WTC11 (cell line): ENCODE measurements around the gene SRSF2. TPM values are rescaled to one million over a fixed set of nuclear protein-coding genes. Genes with fewer than 3 reads are reported as not detected.

Experiments
- ATAC-seq: fragments of 200-7000 bp; cut with Tn5 transposase; 2 replicates; pipeline ENCODE4 v1.10.0; 2021; ENCODE audit warnings: mild to moderate bottlenecking, moderate library complexity
- CTCF ChIA-PET: fragments of 300-600 bp; sonication (Branson Sonifier 250); formaldehyde crosslinking; loops from one replicate; lab custom pipeline; 2021; ENCODE audit warnings: antibody characterized with exemption; lab: Charles Lee
- POLR2A ChIA-PET: fragments of 350-600 bp; sonication (Branson Sonifier 250); formaldehyde crosslinking; loops from one replicate; lab custom pipeline; 2021; ENCODE audit warnings: antibody characterized with exemption; lab: Charles Lee
- DNase-seq: peaks from one replicate; pipeline ENCODE4 v3.0.0; 2021; ENCODE audit warnings: low spot score
- H3K27ac Mint-ChIP-seq: 2 replicates; pipeline ENCODE4 v1.8.0; 2021; ENCODE audit warnings: mixed read lengths
- H3K27me3 Mint-ChIP-seq: 2 replicates; pipeline ENCODE4 v1.8.0; 2021; ENCODE audit warnings: low read depth, mild to moderate bottlenecking, moderate library complexity, mixed read lengths
- H3K36me3 Mint-ChIP-seq: 2 replicates; pipeline ENCODE4 v1.8.0; 2021; ENCODE audit warnings: mixed read lengths
- H3K4me1 Mint-ChIP-seq: 2 replicates; pipeline ENCODE4 v1.8.0; 2022; ENCODE audit warnings: mixed read lengths
- H3K4me3 Mint-ChIP-seq: 2 replicates; pipeline ENCODE4 v1.8.0; 2021; ENCODE audit warnings: mild to moderate bottlenecking, moderate library complexity, mixed read lengths
- H3K9me3 Mint-ChIP-seq: 2 replicates; pipeline ENCODE4 v1.8.0; 2021; ENCODE audit warnings: mixed read lengths
- ATF2 ChIP-seq: sonication (generic); formaldehyde crosslinking; IDR thresholded peaks from 2 replicates; pipeline ENCODE4 v1.8.1; 2022; ENCODE audit warnings: low read depth, missing genetic modification reagents, borderline replicate concordance
- CREB1 ChIP-seq: sonication (generic); formaldehyde crosslinking; IDR thresholded peaks from 2 replicates; pipeline ENCODE4 v1.8.0; 2023; ENCODE audit warnings: mild to moderate bottlenecking, missing genetic modification reagents
- CREM ChIP-seq: sonication (generic); formaldehyde crosslinking; IDR thresholded peaks from 2 replicates; pipeline ENCODE4 v1.8.1; 2022; ENCODE audit warnings: mild to moderate bottlenecking, missing genetic modification reagents, moderate library complexity
- EMX1 ChIP-seq: fragments of 250-450 bp; sonication (Bioruptor Pico); IDR thresholded peaks from 2 replicates; pipeline ENCODE4 v1.8.0; 2021; ENCODE audit warnings: mild to moderate bottlenecking
- ESRRA ChIP-seq: sonication (generic); formaldehyde crosslinking; IDR thresholded peaks from 2 replicates; pipeline ENCODE4 v1.8.1; 2022; ENCODE audit warnings: mild to moderate bottlenecking, missing genetic modification reagents, borderline replicate concordance
- ETV6 ChIP-seq: sonication (generic); formaldehyde crosslinking; IDR thresholded peaks from 2 replicates; pipeline ENCODE4 v1.8.1; 2022; ENCODE audit warnings: mild to moderate bottlenecking, missing genetic modification reagents
- FOXJ3 ChIP-seq: sonication (generic); formaldehyde crosslinking; IDR thresholded peaks from 2 replicates; pipeline ENCODE4 v1.9.0; 2021; ENCODE audit warnings: missing genetic modification reagents, mild to moderate bottlenecking, borderline replicate concordance
- JUN ChIP-seq: sonication (generic); formaldehyde crosslinking; IDR thresholded peaks from 2 replicates; pipeline ENCODE4 v1.8.0; 2023; ENCODE audit warnings: mild to moderate bottlenecking, missing genetic modification reagents
- MXD4 ChIP-seq: fragments of 250-450 bp; sonication (Bioruptor Pico); IDR thresholded peaks from 2 replicates; pipeline ENCODE4 v1.8.0; 2021; ENCODE audit warnings: mild to moderate bottlenecking, moderate library complexity, borderline replicate concordance
- OVOL2 ChIP-seq: fragments of 250-450 bp; sonication (Bioruptor Pico); IDR thresholded peaks from 2 replicates; pipeline ENCODE4 v1.9.0; 2021; ENCODE audit warnings: mild to moderate bottlenecking, borderline replicate concordance
- PRRX2 ChIP-seq: fragments of 250-450 bp; sonication (Bioruptor Pico); IDR thresholded peaks from 2 replicates; pipeline ENCODE4 v1.8.0; 2021; ENCODE audit warnings: mild to moderate bottlenecking
- RORB ChIP-seq: fragments of 250-450 bp; sonication (Bioruptor Pico); IDR thresholded peaks from 2 replicates; pipeline ENCODE4 v1.9.0; 2021; ENCODE audit warnings: mild to moderate bottlenecking
- TEAD4 ChIP-seq: sonication (generic); formaldehyde crosslinking; IDR thresholded peaks from 2 replicates; pipeline ENCODE4 v1.8.0; 2022; ENCODE audit warnings: mild to moderate bottlenecking, missing genetic modification reagents
- ZNF232 ChIP-seq: sonication (generic); formaldehyde crosslinking; IDR thresholded peaks from 2 replicates; pipeline ENCODE4 v1.8.0; 2022; ENCODE audit warnings: mild to moderate bottlenecking, missing genetic modification reagents
- ZNF317 ChIP-seq: sonication (generic); formaldehyde crosslinking; IDR thresholded peaks from 2 replicates; pipeline ENCODE4 v1.8.1; 2023; ENCODE audit warnings: low read depth, mild to moderate bottlenecking, moderate library complexity, missing genetic modification reagents, borderline replicate concordance
- ZNF425 ChIP-seq: fragments of 250-450 bp; sonication (Bioruptor Pico); conservative IDR thresholded peaks from 2 replicates; pipeline ENCODE4 v1.9.0; 2021; ENCODE audit warnings: mild to moderate bottlenecking
- ZNF532 ChIP-seq: fragments of 250-450 bp; sonication (Bioruptor Pico); IDR thresholded peaks from 2 replicates; pipeline ENCODE4 v1.9.0; 2021; ENCODE audit warnings: mild to moderate bottlenecking, borderline replicate concordance
- ZNF671 ChIP-seq: fragments of 250-450 bp; sonication (Bioruptor Pico); IDR thresholded peaks from 2 replicates; pipeline ENCODE4 v1.8.0; 2021; ENCODE audit warnings: mild to moderate bottlenecking
- total RNA-seq: library from RNA; stranded (reverse); gene quantifications from 3 replicates; pipeline ENCODE4 v1.2.3, GENCODE V29; 2021
- TF ChIP-seq, protein P1 (sequence below): fragments of 250-450 bp; sonication (Bioruptor Pico); IDR thresholded peaks from 2 replicates; pipeline ENCODE4 v1.9.0; 2021; ENCODE audit warnings: mild to moderate bottlenecking
- TF ChIP-seq, protein P2 (sequence below): fragments of 200-600 bp; IDR thresholded peaks from 2 replicates; pipeline ENCODE4 v1.8.0; 2022; ENCODE audit warnings: antibody characterized with exemption
- TF ChIP-seq, protein P3 (sequence below): sonication (generic); formaldehyde crosslinking; IDR thresholded peaks from 2 replicates; pipeline ENCODE4 v1.8.1; 2022; ENCODE audit warnings: mild to moderate bottlenecking, missing genetic modification reagents, moderate library complexity, borderline replicate concordance
- TF ChIP-seq, protein P4 (sequence below): sonication (generic); formaldehyde crosslinking; IDR thresholded peaks from 2 replicates; pipeline ENCODE4 v1.8.0; 2022; ENCODE audit warnings: mild to moderate bottlenecking, missing genetic modification reagents

SRSF2 gene
- total RNA-seq, 1 experiment from 2014 or later, result 355 TPM

DNA sequence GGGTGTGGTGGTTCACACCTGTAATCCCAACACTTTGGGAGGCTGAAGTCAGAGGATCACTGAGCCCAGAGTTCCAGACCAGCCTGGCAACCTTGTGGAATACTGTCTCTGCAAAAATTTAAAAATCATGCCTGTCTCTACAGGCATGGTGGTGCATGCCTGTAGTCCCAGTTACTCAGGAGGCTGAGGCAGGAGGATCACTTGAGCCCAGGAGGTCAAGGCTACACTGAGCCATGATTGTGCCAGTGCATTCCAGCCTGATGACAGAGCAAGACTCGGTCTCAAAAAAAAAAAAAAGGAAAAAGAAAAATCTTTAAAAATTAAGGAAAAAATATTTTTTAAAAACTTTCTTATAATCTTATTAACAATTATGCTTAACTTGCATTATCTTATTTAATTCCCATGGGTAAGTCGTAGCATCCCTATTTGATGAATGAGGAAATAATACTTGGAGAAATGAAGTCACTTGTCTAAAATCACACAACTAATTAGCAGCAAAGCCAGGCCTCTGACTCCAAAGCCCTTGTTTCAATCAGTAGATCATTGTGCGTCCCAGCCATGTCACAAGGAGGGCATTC is 14.4 kb upstream of the SRSF2 start (continued):
- TF ChIP-seq ETV6 (CRISPR knock-in tag) (no peak), JUN (CRISPR knock-in tag) (no peak), MXD4 (CRISPR knock-in tag) (no peak), ZNF317 (CRISPR knock-in tag) (no peak)
- TF ChIP-seq, protein P1, sequence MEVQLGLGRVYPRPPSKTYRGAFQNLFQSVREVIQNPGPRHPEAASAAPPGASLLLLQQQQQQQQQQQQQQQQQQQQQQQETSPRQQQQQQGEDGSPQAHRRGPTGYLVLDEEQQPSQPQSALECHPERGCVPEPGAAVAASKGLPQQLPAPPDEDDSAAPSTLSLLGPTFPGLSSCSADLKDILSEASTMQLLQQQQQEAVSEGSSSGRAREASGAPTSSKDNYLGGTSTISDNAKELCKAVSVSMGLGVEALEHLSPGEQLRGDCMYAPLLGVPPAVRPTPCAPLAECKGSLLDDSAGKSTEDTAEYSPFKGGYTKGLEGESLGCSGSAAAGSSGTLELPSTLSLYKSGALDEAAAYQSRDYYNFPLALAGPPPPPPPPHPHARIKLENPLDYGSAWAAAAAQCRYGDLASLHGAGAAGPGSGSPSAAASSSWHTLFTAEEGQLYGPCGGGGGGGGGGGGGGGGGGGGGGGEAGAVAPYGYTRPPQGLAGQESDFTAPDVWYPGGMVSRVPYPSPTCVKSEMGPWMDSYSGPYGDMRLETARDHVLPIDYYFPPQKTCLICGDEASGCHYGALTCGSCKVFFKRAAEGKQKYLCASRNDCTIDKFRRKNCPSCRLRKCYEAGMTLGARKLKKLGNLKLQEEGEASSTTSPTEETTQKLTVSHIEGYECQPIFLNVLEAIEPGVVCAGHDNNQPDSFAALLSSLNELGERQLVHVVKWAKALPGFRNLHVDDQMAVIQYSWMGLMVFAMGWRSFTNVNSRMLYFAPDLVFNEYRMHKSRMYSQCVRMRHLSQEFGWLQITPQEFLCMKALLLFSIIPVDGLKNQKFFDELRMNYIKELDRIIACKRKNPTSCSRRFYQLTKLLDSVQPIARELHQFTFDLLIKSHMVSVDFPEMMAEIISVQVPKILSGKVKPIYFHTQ (CRISPR knock-in tag), result no peak
- TF ChIP-seq, all 79 proteins: peak for 0

DNA sequence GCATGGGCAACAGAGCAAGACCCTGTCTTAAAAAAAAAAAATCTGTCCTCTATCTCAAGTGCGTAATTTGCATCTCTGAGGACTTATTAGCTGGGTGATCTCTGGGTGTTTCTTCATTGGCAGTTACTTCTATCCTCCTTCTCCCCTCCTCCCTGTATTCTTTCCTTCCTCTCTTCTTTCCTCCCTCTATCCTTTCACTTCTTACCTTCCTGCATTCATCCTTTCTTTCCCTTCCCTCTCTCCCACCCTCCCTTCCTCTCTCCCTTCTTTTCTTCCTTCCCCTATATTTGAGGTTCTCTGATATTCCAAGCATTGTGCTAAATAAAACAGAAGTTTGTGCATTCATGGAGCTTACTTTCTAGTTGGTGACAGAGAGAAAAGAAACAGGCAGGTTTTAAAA is 11.5 kb upstream of the SRSF2 start:
- Mint-ChIP-seq H3K4me3 (no peak overlapping the region), H3K27me3 (no peaks in the 10 kb centered on the region), H3K36me3 (peaks cover 37% of the 10 kb centered on the region), H3K27ac (no peak overlapping the region)
- POLR2A ChIA-PET, result no interaction called here
- no peak for TF ChIP-seq PRRX2
- TF ChIP-seq ZNF532 (CRISPR knock-in tag), result no peak
- no peak for TF ChIP-seq ATF2 (CRISPR knock-in tag)
- no peak for TF ChIP-seq RORB (CRISPR knock-in tag)
- TF ChIP-seq OVOL2, result no peak
- TF ChIP-seq ZNF232, result no peak
- no peak for TF ChIP-seq ZNF425 (CRISPR knock-in tag)
- no peak for TF ChIP-seq JUN (CRISPR knock-in tag)
- no peak for TF ChIP-seq TEAD4 (CRISPR knock-in tag)
- no peak for TF ChIP-seq ESRRA (CRISPR knock-in tag)
- no peak for TF ChIP-seq FOXJ3 (CRISPR knock-in tag)
- no peak for TF ChIP-seq ZNF671 (CRISPR knock-in tag)
- TF ChIP-seq, protein P2, sequence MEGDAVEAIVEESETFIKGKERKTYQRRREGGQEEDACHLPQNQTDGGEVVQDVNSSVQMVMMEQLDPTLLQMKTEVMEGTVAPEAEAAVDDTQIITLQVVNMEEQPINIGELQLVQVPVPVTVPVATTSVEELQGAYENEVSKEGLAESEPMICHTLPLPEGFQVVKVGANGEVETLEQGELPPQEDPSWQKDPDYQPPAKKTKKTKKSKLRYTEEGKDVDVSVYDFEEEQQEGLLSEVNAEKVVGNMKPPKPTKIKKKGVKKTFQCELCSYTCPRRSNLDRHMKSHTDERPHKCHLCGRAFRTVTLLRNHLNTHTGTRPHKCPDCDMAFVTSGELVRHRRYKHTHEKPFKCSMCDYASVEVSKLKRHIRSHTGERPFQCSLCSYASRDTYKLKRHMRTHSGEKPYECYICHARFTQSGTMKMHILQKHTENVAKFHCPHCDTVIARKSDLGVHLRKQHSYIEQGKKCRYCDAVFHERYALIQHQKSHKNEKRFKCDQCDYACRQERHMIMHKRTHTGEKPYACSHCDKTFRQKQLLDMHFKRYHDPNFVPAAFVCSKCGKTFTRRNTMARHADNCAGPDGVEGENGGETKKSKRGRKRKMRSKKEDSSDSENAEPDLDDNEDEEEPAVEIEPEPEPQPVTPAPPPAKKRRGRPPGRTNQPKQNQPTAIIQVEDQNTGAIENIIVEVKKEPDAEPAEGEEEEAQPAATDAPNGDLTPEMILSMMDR, result no peak
- TF ChIP-seq CREM, result no peak
- TF ChIP-seq, protein P3, sequence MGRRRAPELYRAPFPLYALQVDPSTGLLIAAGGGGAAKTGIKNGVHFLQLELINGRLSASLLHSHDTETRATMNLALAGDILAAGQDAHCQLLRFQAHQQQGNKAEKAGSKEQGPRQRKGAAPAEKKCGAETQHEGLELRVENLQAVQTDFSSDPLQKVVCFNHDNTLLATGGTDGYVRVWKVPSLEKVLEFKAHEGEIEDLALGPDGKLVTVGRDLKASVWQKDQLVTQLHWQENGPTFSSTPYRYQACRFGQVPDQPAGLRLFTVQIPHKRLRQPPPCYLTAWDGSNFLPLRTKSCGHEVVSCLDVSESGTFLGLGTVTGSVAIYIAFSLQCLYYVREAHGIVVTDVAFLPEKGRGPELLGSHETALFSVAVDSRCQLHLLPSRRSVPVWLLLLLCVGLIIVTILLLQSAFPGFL (CRISPR knock-in tag), result no peak
- TF ChIP-seq CREB1 (CRISPR knock-in tag), result no peak
- TF ChIP-seq, protein P4, sequence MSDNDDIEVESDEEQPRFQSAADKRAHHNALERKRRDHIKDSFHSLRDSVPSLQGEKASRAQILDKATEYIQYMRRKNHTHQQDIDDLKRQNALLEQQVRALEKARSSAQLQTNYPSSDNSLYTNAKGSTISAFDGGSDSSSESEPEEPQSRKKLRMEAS, result no peak
- no peak for TF ChIP-seq EMX1 (CRISPR knock-in tag)
- TF ChIP-seq, all 79 proteins: peak for 0
- no peaks in the 10 kb centered on the region for H3K9me3 Mint-ChIP-seq
- CTCF ChIA-PET, result no interaction called here
- DNase-seq, result no peak
- no peak for ATAC-seq
- no peaks in the 10 kb centered on the region for H3K4me1 Mint-ChIP-seq
